ENCODE measurements around the gene ZP3.
"Not testable (repeated sequence)": the region's sequence is repeated elsewhere in the genome, so short reads cannot be mapped to it uniquely, and the experiment has no call there.

ZP3 gene

DNA sequence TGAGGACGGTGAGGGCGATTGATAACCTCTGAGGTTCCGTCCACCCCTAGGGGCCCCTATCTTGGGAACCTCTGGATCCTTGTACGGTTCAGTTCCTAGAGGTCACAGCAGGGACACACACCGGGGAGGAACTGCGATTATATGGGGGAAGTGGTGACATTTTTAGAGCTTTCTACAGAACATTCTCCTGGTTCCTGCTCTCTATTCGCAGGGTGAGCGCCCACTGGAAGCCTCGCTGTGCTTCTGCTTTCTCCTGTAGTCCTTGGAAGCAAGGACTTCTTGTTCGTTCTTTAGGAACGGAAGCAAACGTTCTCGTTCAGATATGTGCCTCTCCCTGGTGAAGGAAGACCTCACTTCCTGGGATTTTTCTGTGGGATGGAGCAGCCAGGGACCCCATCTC, 63.2 kb downstream of the ZP3 start:
- DNase-seq, result not testable (repeated sequence)
